Smooth muscle cell (in vitro differentiated cells): ENCODE measurements around the gene FBN2. TPM values are rescaled to one million over a fixed set of nuclear protein-coding genes. Genes with fewer than 3 reads are reported as not detected.
A peak's percentile ranks its signal among the peaks of the same experiment; 100 is the strongest.

ENCODE experiments used
- DNase-seq: peaks from one replicate; lab custom pipeline; 2025; ENCODE audit not compliant: unreplicated experiment; lab: John Stamatoyannopoulos, UW
- H2AFZ ChIP-seq: fragments of 200-600 bp; sonication (generic); 2 replicates; pipeline ENCODE4 v1.6.0; 2016; ENCODE audit warnings: antibody characterized with exemption, low read depth, mild to moderate bottlenecking
- H3F3A ChIP-seq: fragments of 200-600 bp; sonication (generic); 2 replicates; pipeline ENCODE4 v1.6.0; 2017; ENCODE audit warnings: antibody characterized with exemption, low read depth
- H3K27ac ChIP-seq: fragments of 200-600 bp; sonication (generic); 2 replicates; pipeline ENCODE4 v1.5.1; 2016; ENCODE audit warnings: low read depth, mild to moderate bottlenecking
- H3K27me3 ChIP-seq: fragments of 200-600 bp; sonication (generic); 2 replicates; pipeline ENCODE4 v1.6.1; 2016; ENCODE audit warnings: low read depth, mild to moderate bottlenecking
- H3K36me3 ChIP-seq: fragments of 200-600 bp; sonication (generic); 2 replicates; pipeline ENCODE4 v1.5.1; 2016; ENCODE audit warnings: low read depth
- H3K4me1 ChIP-seq: fragments of 200-600 bp; sonication (generic); 2 replicates; pipeline ENCODE4 v1.5.1; 2016; ENCODE audit warnings: low read depth
- H3K4me2 ChIP-seq: fragments of 200-600 bp; sonication (generic); 2 replicates; pipeline ENCODE4 v1.6.0; 2016; ENCODE audit warnings: mild to moderate bottlenecking
- H3K4me3 ChIP-seq: fragments of 200-600 bp; sonication (generic); 2 replicates; pipeline ENCODE4 v1.5.1; 2016; ENCODE audit warnings: mild to moderate bottlenecking
- H3K79me2 ChIP-seq: fragments of 200-600 bp; sonication (generic); 2 replicates; pipeline ENCODE4 v1.6.0; 2016; ENCODE audit warnings: low read depth, mild to moderate bottlenecking
- H3K9ac ChIP-seq: fragments of 200-600 bp; sonication (generic); 2 replicates; pipeline ENCODE4 v1.6.0; 2016; ENCODE audit warnings: low read depth
- H3K9me3 ChIP-seq: fragments of 200-600 bp; sonication (generic); replicated peaks from 2 replicates; pipeline ENCODE4 v1.5.1; 2016; ENCODE audit warnings: low read depth
- H4K20me1 ChIP-seq: fragments of 200-600 bp; sonication (generic); 2 replicates; pipeline ENCODE4 v1.6.0; 2016; ENCODE audit warnings: low read depth
- CTCF ChIP-seq: fragments of 200-600 bp; sonication (generic); IDR thresholded peaks from 2 replicates; pipeline ENCODE4 v1.5.1; 2017; ENCODE audit warnings: borderline replicate concordance, mild to moderate bottlenecking, antibody characterized with exemption; ENCODE audit not compliant: insufficient read depth, poor library complexity, severe bottlenecking
- WGBS: methylation state at CpG from one replicate; pipeline ENCODE4 v1.1.7; 2016; ENCODE audit warnings: low lambda C conversion rate; 5-methylcytosine and 5-hydroxymethylcytosine counted together
- polyA plus RNA-seq: library from polyadenylated mRNA; unstranded; fragments of >200 nt; fragmentation: Nextera tagmentation; extraction: Ambion mirVana; gene quantifications from 2 replicates; pipeline ENCODE4 v1.2.1, GENCODE V29; 2016
- total RNA-seq: library from RNA; depleted of rRNA; stranded (reverse); fragments of >200 nt; gene quantifications from 2 replicates; pipeline ENCODE4 v1.2.3, GENCODE V29; 2014

FBN2 gene
- total and polyA plus RNA-seq, 2 experiments from 2014 or later = 17.2 to 25.9 TPM

GRCh38 chr5:128287740-128288139 is 250.3 kb downstream of the FBN2 start:
- Histone ChIP-seq H3K4me2 (no peak overlapping the region), H3K36me3 (no peaks in the 10 kb centered on the region), H3K27me3 (no peaks in the 10 kb centered on the region), H4K20me1 (no peaks in the 10 kb centered on the region), H3K9ac (no peak overlapping the region), H3K9me3 (no peaks in the 10 kb centered on the region), H3K4me1 (no peaks in the 10 kb centered on the region), H3K79me2 (no peaks in the 10 kb centered on the region), H3F3A (no peaks in the 10 kb centered on the region), H3K4me3 (no peak overlapping the region), H2AFZ (no peak overlapping the region), H3K27ac (no peak overlapping the region)
- no peak for TF ChIP-seq CTCF
- no peak for DNase-seq
- WGBS = 94% methylated on average over 2 of the region's 2 CpGs

GRCh38 chr5:128284236-128284635 is 253.8 kb downstream of the FBN2 start:
- H3K27me3 ChIP-seq = no peaks in the 10 kb centered on the region
- no peaks in the 10 kb centered on the region for H3K9me3 ChIP-seq
- no peaks in the 10 kb centered on the region for H3K36me3 ChIP-seq
- no peak overlapping the region for H3K4me3 ChIP-seq
- H3K4me1 ChIP-seq = no peaks in the 10 kb centered on the region
- TF ChIP-seq CTCF = no peak
- H3K27ac ChIP-seq = no peak overlapping the region
- no peak overlapping the region for H3K4me2 ChIP-seq
- DNase-seq = no peak
- H4K20me1 ChIP-seq = no peaks in the 10 kb centered on the region
- H3F3A ChIP-seq = no peaks in the 10 kb centered on the region
- H3K9ac ChIP-seq = no peak overlapping the region
- 84% methylated on average over 2 of the region's 2 CpGs for WGBS
- H3K79me2 ChIP-seq = no peaks in the 10 kb centered on the region
- H2AFZ ChIP-seq = no peak overlapping the region

GRCh38 chr5:128279345-128279744 is 258.7 kb downstream of the FBN2 start:
- H3K27ac ChIP-seq = no peak overlapping the region
- H3K4me2 ChIP-seq = no peak overlapping the region
- no peaks in the 10 kb centered on the region for H3K9me3 ChIP-seq
- DNase-seq = no peak
- H2AFZ ChIP-seq = no peak overlapping the region
- no peak for TF ChIP-seq CTCF
- no peaks in the 10 kb centered on the region for H3K79me2 ChIP-seq
- no peaks in the 10 kb centered on the region for H3K36me3 ChIP-seq
- no peaks in the 10 kb centered on the region for H3K27me3 ChIP-seq
- no peaks in the 10 kb centered on the region for H4K20me1 ChIP-seq
- H3K9ac ChIP-seq = no peak overlapping the region
- no peak overlapping the region for H3K4me3 ChIP-seq
- 49% methylated on average over 2 of the region's 2 CpGs for WGBS
- H3K4me1 ChIP-seq = no peaks in the 10 kb centered on the region
- no peaks in the 10 kb centered on the region for H3F3A ChIP-seq

GRCh38 chr5:128276537-128277216 is 261.4 kb downstream of the FBN2 start:
- H3K9ac ChIP-seq = peak overlapping the region; percentile 32
- no peak for TF ChIP-seq CTCF
- H3K36me3 ChIP-seq = no peaks in the 10 kb centered on the region
- no peaks in the 10 kb centered on the region for H4K20me1 ChIP-seq
- H3F3A ChIP-seq = peaks cover 2% of the 10 kb centered on the region
- no peaks in the 10 kb centered on the region for H3K9me3 ChIP-seq
- peak overlapping the region; percentile 67 for H3K27ac ChIP-seq
- DNase-seq = no peak
- 51% methylated on average over 6 of the region's 6 CpGs for WGBS
- H3K4me3 ChIP-seq = no peak overlapping the region
- H3K4me2 ChIP-seq = peak overlapping the region; percentile 55
- H3K27me3 ChIP-seq = no peaks in the 10 kb centered on the region
- peak overlapping the region; percentile 62 for H2AFZ ChIP-seq
- H3K79me2 ChIP-seq = no peaks in the 10 kb centered on the region
- H3K4me1 ChIP-seq = no peaks in the 10 kb centered on the region
